HG02759 (cell line): ENCODE results near the gene KBTBD12.

Experiments
- ATAC-seq: cut with Tn5 transposase; IDR thresholded peaks from one replicate; pipeline ENCODE4 v1.9.1; 2021; ENCODE audit warnings: mild to moderate bottlenecking, moderate library complexity; ENCODE audit not compliant: unreplicated experiment

KBTBD12 gene

GRCh38 chr3:127984241-127984975 lies 69.4 kb downstream of the KBTBD12 start:
- ATAC-seq = no peak

- no peak for ATAC-seq
Measured at GRCh38 chr3:127985216-127985615, 70.2 kb downstream of the KBTBD12 start.

GRCh38 chr3:127985655-127986225 lies 70.7 kb downstream of the KBTBD12 start:
- ATAC-seq = no peak

- ATAC-seq = no peak
Measured at GRCh38 chr3:127986803-127987202, 71.8 kb downstream of the KBTBD12 start.

DNA sequence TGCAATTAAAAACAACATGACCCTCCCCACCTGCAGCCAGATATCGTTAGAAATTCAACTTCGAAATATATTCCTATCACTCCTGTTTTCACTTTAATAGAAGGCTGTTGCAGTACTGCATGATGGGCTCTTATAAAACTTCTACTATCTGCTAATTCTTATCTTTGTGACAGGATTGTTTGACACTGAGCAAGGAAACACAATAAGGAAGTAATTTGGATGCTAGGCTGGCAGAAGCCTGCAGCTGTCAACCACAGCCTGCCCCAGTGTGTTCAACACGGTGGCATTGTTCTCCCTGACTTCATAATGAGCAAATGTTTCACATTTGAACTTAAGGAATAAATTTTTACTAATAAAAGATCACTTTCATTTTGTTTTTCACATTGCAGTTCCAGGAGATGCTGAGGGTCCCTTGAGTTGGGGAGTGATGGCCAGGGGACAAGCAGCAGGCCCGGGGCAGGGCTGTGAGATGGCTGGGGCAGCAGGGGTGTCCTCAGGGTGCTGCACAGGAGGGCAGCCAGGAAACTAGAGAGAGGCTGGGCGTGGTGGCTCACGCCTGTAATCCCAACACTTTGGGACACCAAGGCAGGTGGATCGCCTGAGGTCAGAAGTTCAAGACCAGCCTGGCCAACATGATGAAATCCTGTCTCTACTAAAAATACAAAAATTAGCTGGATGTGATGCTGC lies 72.4 kb downstream of the KBTBD12 start:
- no peak for ATAC-seq

- no peak for ATAC-seq
Measured at GRCh38 chr3:127988770-127989557, 73.9 kb downstream of the KBTBD12 start.

DNA sequence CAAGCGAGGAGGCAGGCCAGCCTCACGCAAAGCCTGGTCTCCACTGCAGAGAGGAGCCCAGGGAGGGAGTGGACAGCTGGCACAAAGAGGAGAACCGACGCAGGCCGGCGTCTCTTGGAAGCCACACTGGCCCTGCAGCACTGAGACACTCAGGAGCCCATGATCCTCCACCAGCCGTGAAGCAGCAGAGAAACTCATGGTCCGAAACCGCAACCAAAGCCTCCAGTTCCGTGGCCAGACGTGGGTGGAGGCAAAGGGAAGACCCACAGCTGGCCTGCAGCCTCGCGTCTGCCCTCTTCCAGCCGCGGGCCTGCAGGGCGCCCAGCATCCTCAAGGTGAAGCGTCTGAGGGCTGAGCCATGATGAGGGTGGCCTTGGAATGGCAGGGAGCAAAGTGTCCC lies 75.0 kb downstream of the KBTBD12 start:
- no peak for ATAC-seq

GRCh38 chr3:127990461-127990860 lies 75.4 kb downstream of the KBTBD12 start:
- ATAC-seq = no peak

DNA sequence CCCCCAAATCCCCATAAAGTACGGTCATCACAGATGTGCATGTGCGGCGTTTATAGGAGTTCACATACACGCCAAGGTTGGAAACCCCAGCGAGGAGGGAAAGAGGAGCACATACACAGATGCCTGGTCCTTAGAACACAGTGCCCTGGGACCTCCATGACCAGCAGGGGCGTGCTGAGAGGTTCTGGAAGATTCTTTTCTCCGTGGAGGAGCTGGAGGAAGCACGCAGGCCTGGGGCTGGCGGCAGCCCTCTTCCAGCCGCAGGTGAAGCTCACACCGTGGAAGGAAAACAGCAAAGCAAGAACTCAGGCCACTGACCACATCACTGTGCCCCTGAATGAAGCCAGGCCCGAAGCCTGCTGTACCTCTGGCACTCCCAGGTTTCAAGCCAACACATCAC lies 76.2 kb downstream of the KBTBD12 start:
- no peak for ATAC-seq

GRCh38 chr3:127991681-127992080 lies 76.6 kb downstream of the KBTBD12 start:
- ATAC-seq = no peak

DNA sequence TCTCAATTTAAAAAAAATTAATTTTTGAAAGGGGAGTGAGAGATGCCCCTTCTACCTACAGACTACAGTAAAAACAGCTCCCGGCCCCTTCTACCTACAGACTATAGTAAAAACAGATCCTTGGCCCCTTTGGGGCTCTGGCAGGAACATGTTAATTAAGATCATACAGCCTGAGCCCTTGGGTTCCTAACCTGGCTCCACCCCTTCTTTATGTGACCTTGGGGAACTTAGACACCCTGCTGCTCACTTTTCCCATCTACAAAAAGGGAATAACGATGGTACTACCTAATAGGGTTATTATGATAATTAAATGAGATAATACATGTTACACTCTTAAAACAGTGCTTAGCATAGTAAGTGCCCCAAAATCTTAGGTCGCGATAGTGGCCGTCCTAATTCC lies 77.1 kb downstream of the KBTBD12 start:
- ATAC-seq = no peak

DNA sequence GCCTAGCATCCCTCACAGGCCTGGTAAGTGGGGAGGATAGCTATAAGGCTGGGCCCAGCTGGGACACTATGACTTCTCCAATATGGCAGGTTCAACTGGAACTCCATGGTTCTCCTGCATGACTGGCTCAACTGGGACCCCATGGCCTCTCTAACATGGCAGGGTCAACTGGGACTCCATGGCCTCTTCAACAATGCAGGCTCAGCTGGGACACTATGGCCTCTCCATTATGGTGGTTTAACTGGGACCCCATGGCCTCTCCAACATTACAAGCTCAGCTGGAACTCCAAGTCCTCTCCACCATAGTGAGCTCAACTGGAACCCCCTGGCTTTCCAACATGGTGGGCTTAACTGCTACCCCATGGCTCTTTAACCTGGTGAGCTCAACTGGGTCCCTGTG lies 79.0 kb downstream of the KBTBD12 start:
- ATAC-seq = no peak

DNA sequence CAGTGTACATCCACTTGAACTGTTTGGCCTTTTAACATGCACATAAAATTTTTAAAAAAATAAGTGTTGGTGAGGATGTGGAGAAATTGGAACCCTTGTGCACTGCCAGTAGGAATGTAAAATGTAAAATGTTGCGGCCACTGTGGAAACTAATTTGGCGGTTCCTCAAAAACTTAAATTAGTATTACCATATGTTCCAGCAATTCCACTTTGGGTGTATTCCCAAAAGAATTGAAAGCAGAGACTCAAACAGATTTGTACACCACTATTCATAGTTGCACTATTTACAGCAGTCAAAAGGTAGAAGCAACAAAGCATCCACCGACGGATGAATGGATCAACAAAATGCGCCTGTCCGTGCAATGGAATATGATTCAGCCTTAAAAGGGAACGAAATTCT lies 82.0 kb downstream of the KBTBD12 start:
- no peak for ATAC-seq

DNA sequence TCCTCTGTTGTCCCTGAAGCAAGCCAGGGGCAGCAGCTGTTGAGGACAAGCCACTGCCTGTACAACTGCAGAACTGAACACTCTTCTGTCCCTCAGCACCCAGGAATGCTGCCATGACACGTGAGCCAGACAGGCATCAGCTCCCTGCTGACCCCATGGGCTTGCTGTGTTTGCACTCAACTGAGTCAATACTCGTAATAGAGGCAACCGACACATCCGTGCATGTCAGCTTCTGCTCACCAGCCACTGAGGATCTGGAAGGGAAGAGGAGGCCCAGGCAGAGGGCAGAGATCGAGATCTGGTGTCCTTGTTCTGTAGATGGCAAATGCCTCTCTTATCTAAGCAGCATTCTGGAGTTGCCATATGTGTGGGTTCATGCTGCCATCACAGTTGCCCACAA lies 82.9 kb downstream of the KBTBD12 start:
- no peak for ATAC-seq

- ATAC-seq = no peak
Measured at GRCh38 chr3:127998596-127998995, 83.6 kb downstream of the KBTBD12 start.

GRCh38 chr3:127999509-128000106 lies 84.6 kb downstream of the KBTBD12 start:
- ATAC-seq = no peak

DNA sequence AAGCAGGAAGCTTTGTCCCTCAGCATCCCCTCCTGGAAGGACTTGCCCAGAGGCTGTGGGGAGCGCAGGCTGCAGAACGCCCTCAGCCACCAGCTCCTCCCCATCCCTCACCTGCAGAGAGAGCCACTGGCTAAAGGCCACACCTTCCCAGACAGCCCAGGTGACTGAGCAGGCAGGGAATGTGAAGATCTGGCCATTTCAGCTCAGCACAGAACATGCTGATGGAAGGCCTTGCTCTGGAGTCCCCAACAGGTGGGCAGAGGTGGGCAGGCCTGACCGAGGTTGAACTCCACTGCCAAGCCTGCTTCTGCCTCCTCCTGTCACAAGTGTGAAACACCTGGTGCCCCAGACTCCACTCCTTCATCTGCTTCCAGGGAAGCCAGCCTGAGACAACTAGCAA lies 86.5 kb downstream of the KBTBD12 start:
- no peak for ATAC-seq

GRCh38 chr3:128004661-128005060 lies 89.6 kb downstream of the KBTBD12 start:
- no peak for ATAC-seq

DNA sequence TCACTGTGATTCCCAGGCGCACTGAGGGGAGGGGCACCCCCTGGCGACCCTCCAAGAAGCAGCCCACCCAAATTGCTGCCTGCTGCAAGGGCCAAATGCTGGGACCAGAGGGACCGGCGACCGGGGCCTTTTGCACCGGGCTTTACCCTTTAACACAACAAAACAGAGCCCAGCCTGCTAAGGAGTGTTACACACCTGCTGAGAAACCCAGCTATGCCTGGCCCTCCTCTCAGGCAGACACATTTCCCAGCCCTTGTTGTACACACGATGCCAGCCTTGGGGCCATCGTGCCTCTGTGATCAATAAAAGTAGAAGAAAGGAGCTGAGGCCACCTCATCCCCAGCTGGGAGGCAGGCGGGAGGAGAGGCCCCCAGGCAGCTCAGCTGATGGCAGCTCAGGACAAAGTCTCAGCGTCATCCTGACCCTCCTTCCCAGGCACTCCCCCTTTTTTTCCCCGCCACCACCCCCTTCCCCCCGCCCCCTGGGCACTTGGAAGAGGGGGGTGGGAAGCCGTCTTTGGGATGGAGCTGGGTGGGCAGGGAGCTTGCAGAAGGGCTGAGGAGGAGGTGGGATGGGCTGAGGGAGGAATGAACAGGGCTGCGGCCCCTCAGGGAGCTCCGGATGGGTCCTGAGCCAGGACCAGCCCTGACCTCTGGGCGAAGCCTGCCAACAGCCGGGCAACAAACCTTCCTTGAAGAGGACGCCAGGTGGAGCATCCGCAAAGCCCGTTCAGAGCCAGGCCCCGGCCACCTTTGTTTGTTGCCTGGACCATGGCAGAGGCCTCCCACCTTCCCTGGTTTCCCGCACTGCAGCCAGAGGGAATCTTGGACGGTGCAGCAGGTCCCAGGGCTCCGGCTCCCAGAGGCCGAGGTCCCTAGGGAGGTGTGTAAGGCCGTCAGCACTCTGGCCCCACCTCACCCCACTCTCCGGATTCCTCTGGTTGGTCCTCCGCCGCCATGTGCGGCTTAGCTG lies 91.3 kb downstream of the KBTBD12 start:
- no peak for ATAC-seq

DNA sequence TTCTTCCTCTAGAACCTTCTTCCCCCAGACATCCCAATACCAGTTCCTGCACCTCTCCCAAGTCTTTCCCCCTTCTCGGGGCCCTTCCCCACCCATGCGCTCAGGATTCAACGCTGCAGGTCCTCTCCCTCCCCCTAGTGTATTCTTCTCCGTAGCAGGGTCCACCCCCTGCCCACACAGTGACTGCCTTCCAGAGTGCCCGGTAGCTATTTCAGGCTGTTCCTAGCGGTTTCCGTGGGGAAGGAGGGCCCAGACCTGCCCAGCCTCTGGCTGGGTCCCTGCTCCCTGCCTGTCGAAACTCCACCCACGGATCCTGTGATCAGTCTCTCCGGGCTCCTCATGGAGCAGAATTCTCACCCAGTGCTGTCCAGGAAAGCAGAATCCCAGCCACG lies 92.0 kb downstream of the KBTBD12 start:
- ATAC-seq = no peak
